Measurements from ENCODE around the gene GMPR.
A peak's percentile ranks its signal among the peaks of the same experiment; 100 is the strongest.

GMPR gene

GRCh38 chr6:16273256-16273655 is 34.9 kb downstream of the GMPR start:
- DNase-seq: peak; percentile 76

DNA sequence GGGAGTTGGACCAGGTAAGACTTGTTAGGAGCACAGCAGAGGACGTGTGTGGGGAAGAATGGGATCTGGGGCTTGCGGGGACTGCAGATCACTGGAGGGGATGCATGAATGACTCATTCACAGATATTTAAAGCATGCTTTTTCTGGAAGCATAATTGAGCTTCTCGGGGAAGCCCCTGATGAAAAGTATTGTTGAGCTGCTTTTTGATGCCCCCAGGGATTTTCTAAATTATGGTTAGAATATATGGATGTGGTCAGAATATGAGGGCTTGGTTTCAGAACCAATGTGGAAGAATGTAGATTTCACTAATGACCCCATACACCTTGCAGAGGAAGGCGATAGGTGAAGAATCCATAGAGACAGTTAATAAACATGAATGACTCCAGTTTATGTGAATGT is 36.1 kb downstream of the GMPR start:
- DNase-seq: peak; percentile 67

GRCh38 chr6:16274885-16275589 is 36.6 kb downstream of the GMPR start:
- peak; percentile 45 for DNase-seq

- peak; percentile 94 for DNase-seq
Measured at GRCh38 chr6:16277101-16277981, 39.0 kb downstream of the GMPR start.

DNA sequence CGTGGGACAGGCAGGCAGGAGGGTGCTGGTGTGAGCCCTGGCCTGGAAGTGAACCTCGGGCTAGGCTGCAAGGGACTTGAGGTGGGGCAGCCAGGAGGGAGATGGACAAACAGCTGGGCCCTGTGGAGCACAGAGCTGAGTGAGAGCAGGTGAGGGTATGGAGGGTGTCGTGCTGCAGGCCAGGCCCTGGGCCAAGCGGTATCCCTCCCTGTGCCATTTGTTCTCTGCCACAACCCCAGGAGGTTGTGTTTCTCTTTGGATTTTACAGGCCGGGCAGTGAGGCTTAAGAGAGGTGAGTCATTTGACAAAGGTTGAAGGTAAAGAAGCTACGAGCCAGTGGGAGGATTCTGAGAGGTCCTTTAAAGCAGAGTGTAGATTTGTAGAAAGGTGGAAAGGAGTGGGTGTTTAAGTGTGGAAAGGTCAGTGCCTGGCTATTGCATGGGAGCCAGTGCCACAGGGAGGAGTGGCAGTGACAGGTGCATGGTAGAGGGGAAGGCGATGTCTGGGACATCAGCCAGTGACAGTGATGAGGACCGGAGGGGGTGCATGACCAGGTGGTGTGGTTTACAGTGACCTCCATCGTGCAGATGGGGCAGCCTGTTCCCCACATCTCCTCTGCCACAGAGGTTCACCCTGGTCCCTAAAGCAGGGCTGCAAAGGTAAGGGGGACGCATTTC is 39.8 kb downstream of the GMPR start:
- no peak for DNase-seq

DNA sequence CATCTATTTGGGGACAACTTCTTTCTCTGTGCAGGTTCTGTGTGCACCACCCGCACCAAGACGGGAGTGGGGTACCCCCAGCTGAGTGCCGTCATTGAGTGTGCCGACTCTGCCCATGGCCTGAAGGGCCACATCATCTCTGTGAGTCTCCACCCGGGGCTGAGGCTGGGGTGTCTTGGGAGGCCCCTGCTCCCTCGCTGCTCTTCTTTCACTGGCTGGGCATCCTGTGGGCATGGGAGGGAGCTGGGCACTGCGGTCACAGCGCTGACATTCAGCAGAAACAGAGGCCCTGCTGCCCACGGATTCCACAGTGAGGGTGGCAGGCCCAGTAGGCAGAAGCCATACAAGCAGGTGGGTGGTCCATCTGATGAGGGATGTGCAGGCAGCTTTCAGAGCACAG is 40.4 kb downstream of the GMPR start:
- DNase-seq: no peak

DNA sequence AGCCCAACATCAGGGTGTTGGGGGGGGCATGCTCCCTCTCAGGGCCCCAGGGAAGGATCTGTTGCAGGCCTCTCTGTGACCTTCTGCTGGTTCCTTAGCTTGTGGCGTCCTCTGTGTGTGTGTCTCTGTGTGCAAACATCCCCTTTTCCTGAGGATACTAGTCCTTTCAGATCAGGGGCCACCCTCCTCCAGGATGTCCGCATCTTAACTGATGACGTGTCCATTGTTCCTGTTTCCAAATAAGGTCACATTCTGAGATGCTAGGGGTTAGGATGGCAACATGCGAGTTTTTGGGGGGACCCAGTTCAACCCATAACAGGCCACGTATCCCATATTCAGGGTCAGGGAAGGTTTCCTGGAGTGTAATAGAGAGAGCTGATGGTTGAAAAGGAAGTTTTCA is 40.9 kb downstream of the GMPR start:
- DNase-seq: no peak

DNA sequence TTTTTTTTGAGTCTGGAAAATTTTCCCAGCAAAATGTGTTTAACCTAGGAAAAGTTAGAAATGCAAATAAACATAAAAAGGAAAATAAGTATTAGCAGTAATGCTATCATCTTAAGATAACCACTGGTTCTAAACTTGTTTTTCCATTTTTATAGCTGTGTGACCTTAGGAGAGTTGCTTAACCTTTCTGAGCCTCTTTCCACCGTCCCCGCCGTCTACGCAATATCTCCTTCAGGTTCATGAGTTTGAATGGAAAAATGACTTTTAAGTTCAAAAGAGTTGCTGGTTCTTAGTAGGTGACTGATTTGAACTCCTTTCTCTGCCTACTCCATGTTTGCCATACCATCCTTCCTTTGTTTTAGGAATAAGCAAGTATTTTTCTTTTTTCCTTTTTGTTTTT is 44.0 kb downstream of the GMPR start:
- DNase-seq: no peak

GRCh38 chr6:16284472-16284871 is 46.1 kb downstream of the GMPR start:
- no peak for DNase-seq

DNA sequence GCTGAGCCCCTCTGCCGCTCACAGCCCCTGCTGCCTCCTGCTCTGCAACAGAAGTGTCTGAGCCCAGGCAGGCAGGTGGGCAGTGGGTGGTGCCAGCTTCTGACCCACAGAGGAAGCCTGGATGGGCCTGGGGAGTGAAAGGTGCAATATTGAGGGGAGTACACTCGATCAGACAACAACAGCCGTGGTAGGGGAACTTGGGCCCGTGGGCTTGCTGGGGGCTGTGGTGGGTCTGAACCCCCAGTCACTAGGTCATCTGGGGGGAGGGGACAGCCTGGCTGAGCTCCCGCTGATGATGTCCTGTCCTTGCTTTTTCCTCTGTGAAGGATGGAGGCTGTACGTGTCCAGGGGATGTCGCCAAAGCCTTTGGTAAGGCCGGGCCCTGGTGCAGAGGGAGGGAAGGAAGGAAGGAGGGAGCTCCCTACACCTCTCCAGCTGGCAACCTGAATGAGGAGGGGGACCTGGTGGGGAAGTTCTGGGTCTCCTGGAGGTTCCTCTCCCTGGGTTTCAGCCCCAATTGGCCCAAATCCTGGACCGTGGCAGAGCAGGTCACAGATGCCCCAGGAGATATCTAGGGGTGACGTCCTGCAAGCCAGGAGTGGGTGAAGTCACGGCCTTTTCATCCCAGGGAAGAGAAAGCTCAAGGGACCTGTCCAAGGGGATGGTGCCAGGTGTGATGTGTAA is 47.2 kb downstream of the GMPR start:
- no peak for DNase-seq

DNA sequence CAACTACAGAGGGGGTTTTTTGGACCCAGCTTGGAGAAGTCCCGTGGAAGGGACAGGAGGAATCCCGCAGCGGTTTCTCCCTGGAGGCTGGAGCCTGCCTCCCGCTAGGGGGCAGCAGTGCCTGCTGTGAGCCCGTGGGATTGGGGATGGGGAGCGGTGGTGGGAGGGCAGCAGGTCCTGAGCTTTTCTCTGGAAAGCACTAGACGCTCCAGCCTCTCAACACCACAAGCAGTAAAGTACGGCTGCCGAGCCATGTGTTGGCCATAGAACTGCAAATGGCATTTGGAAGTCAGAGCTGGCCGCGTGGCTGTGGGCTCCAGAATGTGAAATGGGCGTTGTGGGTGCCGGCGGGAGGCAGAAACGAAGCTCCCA is 47.8 kb downstream of the GMPR start:
- DNase-seq: peak; percentile 64

DNA sequence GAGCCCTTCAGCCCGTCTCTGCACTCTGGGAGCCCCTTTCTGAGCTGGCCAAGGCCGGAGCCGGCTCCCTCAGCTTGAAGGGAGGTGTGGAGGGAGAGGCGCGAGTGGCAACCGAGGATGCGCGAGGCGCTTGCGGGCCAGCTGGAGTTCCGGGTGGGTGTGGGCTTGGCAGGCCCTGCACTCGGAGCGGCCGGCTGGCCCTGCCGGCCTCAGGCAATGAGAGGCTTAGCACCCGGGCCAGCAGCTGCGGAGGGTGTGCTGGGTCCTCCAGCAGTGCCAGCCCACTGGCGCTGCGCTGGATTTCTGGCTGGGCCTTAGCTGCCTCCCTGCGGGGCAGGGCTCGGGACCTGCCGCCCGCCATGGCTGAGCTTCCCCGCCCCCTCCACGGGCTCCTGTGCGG is 49.8 kb downstream of the GMPR start:
- DNase-seq: no peak

DNA sequence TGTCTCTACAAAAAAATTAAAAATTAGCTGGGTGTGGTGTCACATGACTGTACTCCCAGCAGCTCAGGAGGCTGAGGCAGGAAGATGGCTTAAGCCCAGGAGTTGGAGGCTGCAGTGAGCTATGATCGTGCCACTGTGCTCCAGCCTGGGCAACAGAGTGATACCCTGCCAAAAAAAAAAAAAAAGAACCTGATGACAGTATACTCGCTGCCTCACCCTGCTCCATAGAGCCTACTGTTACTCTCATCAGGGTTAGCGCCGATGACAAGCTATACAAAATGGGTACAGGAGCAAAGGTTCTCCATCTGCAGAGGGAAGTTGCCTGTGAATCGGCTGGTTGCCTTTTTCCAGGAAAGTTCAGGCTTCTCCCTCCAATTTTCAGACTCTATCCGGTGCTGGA is 53.4 kb downstream of the GMPR start:
- no peak for DNase-seq

DNA sequence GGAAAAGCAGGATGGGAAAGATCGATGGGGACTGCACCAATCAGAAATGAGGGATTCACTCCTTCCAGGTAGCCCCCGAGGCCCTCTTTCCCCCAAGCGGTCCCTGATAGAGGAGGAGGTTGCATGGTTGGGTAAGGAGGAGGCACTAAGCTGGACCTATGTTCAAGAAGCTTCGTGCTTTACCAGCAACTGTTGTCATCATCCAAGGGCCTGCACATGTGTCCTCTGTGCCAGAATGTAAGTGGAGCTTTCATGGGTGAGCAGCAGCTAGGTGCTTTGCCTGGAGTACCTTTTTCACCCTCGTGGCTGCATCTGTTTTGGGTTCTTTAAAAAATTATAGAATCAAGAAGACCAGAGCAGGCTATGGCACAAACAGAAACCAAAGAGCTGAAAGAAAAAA is 54.0 kb downstream of the GMPR start:
- no peak for DNase-seq

- no peak for DNase-seq
Measured at GRCh38 chr6:16292942-16293341, 54.6 kb downstream of the GMPR start.

GRCh38 chr6:16294371-16294770 is 56.0 kb downstream of the GMPR start:
- DNase-seq: no peak

DNA sequence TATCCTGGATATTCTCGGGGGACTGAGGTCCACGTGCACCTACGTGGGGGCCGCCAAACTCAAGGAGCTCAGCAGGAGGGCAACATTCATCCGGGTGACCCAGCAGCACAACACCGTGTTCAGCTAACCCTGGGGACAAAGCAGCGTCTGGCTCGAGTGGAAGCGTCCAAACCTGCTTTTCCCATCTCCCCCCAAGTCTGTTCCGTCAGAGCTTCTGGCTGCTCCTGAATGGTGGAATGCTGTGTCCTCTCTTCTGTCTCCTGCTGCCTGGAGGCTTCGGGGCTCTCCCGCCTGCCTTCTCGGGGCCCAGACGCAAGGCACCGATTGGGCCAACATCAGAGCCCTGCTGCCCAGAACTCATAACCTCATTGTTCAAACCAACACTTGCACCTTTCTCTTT is 56.7 kb downstream of the GMPR start:
- no peak for DNase-seq

GRCh38 chr6:16295471-16295870 is 57.1 kb downstream of the GMPR start:
- DNase-seq: no peak

GRCh38 chr6:16296061-16296670 is 57.8 kb downstream of the GMPR start:
- no peak for DNase-seq

DNA sequence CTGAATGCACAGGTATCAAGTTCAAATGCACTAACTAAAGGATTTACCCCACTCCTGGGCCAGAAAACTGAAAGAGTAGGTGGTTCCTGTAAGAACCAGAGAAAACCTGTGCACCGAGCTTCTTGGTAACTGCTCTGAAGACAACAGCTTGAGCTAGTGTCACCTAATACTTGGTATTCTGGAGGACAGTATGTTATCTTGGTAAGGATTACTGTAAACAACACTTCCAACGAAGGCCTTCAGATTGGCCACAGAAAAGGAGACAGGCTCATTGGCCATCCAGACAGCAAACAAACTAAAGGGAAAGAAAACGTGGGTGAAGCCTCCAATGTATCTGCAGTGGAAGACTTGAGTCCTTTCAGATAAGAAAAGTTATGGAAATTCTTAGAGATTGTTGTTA is 61.5 kb downstream of the GMPR start:
- no peak for DNase-seq

GRCh38 chr6:16301511-16301910 is 63.1 kb downstream of the GMPR start:
- DNase-seq: no peak

- DNase-seq: no peak
Measured at GRCh38 chr6:16302721-16303552, 64.5 kb downstream of the GMPR start.

Measured in fibroblast of skin of scalp (primary cell).